GM19240 (cell line): ENCODE data around the gene KIF6.
"Not testable (repeated sequence)": the region's sequence is repeated elsewhere in the genome, so short reads cannot be mapped to it uniquely, and the experiment has no call there.

Experiments used
- DNase-seq: peaks from one replicate; pipeline ENCODE4 v3.0.0; 2011; ENCODE audit warnings: low spot score; ENCODE audit not compliant: insufficient read length

KIF6 gene

GRCh38 chr6:39296745-39297640 lies 428.2 kb downstream of the KIF6 start:
- DNase-seq, result no peak

GRCh38 chr6:39295611-39296011 lies 429.6 kb downstream of the KIF6 start:
- no peak for DNase-seq

GRCh38 chr6:39294899-39295298 lies 430.3 kb downstream of the KIF6 start:
- no peak for DNase-seq

- DNase-seq, result no peak
Measured at GRCh38 chr6:39294133-39294532, 431.1 kb downstream of the KIF6 start.

GRCh38 chr6:39292637-39293036 lies 432.6 kb downstream of the KIF6 start:
- DNase-seq, result no peak

GRCh38 chr6:39289490-39289889 lies 435.7 kb downstream of the KIF6 start:
- no peak for DNase-seq

GRCh38 chr6:39287601-39288000 lies 437.6 kb downstream of the KIF6 start:
- no peak for DNase-seq

GRCh38 chr6:39286596-39286995 lies 438.6 kb downstream of the KIF6 start:
- DNase-seq, result not testable (repeated sequence)

- no peak for DNase-seq
Measured at GRCh38 chr6:39282774-39283173, 442.4 kb downstream of the KIF6 start.

GRCh38 chr6:39281312-39281980 lies 443.8 kb downstream of the KIF6 start:
- DNase-seq, result no peak

- no peak for DNase-seq
Measured at GRCh38 chr6:39280247-39280731, 444.9 kb downstream of the KIF6 start.
